Activated CD8-positive, alpha-beta memory T cell treated with anti-CD3 and anti-CD28 coated beads, Interleukin-2, amount 50 U/mL, for 48 hours (primary cell): ENCODE results near the gene FBXO36.
"Not testable (repeated sequence)": the region's sequence is repeated elsewhere in the genome, so short reads cannot be mapped to it uniquely, and the experiment has no call there.

Source experiments
- DNase-seq: peaks from one replicate; pipeline ENCODE4 v3.0.0-alpha.2; 2020

FBXO36 gene, protein sequence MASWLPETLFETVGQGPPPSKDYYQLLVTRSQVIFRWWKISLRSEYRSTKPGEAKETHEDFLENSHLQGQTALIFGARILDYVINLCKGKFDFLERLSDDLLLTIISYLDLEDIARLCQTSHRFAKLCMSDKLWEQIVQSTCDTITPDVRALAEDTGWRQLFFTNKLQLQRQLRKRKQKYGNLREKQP

DNA sequence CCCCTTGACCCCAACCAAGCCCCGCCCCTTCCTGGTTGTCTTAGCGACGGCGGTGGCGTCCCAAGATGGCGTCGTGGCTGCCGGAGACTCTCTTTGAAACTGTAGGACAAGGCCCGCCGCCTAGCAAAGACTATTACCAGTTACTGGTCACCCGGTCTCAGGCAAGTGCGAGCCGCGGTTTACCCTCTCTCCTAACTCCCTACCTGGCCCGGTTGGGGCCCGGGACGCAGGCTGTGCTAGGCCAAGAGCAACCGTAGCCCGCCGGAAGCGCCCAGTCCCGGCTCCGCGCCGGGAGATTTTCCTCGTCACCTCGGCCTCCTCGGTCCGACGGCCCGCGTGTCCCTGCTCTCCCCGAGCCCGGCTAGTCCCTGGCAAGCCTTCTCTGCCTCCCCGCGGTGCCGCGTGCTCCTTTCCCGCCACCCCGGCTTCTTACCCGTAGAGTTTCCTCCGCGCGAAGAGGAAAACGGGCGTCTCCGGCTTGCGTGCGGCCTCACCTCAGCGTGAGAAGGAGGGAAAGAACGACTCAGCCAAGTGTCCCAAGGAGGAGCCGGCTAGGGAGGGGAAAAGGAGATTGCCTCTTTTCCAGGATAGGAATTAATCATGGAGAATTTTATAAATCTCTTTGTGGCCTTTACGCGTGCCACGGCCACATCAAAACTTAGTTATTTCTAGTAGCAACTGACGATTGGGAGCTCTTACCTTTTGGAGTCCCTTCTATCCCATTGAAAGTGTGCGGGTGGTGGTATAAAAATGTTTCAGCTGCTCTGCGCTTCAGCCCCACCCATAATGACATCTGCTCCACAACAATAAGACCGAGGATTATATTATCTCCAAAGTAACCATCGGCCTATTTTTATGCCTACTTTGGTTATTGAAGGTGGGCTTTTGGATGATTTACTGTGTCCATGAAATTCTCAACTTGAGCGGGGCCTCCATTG lies at the start of gene FBXO36:
TSS of gene FBXO36 (plus strand) at position 55 of the 938 bp plus-strand sequence. CDS start at position 66, 11 bp downstream.
- DNase-seq: no peak

DNA sequence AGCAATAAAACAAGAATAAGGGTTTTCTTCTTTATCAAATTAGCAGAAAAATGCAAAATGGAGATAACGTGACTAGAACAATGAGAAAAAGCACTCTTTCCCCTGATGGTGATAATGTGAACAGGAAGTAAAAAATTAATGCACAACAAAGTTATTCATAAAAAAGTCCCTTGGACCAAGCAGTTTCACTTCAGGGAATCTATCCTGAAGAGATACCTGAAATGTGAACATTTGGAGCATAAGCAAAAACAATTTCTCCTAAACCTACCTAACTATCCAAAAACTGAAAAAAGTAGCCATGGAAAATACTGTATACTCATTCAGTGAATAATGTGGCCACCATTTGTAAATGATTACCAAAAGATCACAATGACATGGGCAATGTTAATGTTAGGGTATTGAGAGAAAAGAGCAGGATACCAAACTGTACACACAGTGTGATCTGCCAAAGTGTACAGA lies 49.2 kb upstream of the FBXO36 start:
- no peak for DNase-seq

DNA sequence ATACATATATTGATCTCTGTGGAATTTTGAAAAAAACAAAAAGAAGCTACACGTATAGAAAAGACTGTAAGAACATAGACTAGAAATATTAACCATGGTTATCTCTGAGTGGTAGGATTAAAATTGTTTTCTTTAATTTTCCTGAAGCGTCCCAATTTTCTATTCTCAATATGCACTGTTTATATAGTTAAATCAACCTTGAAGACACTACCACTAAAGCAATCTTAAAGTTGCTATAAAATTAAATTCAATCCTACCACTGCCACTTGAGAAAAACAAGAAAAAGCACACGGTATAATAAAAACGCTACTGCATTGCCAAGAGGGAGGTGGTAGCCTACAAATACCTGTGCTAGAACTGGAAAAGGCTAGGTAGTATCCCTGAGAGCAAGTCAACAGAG lies 47.7 kb upstream of the FBXO36 start:
- DNase-seq: no peak

DNA sequence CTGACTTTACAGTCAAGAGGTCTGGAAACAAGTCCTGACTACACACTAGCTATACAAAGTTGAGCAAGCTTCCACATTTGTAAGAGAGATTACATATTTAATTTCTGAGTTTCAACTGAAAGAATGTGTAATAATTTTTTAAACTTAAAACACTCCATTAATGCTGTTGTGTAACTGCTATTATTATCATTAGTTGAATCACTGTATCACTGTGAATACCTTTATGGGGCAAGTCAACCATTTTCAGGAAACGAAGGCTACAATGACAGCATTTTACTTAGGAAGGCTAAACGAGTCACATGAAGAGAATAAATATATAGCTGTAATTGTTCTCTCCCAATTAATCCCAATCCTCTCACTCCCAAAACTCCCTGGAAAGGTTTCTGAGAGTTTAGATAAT lies 46.8 kb upstream of the FBXO36 start:
- no peak for DNase-seq

DNA sequence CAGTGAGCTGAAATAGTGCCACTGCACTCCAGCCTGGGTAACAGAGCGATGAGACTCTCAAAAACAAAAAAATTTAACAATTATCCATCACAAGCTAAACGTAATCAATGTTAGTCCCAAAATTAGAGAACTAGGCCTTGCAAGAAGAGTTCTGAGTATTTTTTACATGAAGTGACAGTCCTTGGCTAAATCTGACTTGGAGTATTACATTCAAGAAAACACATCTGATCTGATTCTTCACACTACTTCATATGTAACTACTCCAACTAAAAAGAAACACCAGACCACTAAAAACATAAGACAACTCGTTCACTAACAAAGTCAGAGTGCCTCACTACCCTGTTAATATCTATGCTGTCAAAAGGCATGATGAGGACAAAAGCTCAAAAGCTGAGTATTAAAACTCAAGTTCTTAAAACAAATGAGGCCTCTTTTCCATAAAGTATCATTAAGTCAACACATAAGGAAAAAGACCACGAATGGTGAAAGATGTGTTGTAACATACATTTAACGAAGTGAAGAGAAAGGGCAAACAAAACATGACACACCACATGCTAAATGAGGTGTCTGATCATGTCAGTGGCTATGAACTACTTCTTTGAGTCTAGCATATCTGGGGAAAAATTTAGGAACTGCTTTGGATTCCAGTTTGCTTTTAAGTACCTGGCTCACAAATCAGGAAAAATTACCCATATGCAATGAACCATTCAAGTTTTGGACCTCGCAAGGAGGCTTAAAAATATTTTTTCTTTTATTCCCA lies 42.9 kb upstream of the FBXO36 start:
- DNase-seq: no peak

DNA sequence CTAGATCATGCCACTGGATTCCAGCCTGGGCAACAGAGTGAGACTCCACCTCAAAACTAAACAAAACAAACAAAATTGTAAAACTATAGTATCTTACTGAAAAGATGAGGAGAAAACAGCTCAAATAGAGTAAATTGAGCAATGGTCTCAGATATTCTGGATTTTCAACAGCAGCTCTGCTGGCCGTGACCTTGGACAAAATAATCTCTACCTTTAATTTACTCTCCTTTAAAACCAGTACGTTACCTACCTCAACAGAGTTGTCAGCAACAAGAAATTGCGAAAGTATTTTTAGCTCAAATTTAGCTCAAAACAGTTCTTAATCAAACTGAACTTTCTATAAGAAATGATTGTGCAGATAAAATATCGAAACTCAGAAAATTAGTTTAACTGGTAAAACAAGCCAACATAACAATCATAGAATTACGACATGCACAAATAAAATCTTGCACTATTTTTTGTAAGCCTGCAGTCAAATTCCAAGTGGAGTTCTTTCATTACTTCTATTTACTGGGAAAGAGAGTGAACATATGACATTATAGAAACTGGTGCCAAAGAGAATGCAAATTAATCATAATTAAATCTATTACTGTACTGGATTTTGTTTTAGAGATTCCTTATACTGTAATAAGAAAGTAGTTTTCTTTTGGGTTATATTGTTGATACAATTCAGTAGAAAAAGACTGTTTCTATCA lies 41.3 kb upstream of the FBXO36 start:
- no peak for DNase-seq

DNA sequence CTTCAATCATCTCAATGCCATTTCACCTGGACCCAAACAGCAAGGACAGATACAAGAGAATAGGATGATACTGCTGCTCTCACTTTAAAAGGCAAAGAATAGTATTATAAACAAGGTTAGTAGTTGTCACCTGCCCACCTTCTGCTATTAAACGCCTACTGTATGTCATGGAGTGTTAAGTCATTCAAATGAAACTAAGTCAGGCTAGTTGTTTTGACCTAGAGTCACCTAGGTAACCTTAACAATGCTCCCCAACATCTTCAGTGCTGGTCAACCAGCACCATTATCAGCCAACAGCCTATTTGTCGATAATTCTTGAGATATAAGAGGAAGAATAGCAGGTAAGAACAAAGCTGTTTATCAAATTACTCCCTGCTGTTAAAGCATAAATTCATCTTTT lies 39.7 kb upstream of the FBXO36 start:
- no peak for DNase-seq

DNA sequence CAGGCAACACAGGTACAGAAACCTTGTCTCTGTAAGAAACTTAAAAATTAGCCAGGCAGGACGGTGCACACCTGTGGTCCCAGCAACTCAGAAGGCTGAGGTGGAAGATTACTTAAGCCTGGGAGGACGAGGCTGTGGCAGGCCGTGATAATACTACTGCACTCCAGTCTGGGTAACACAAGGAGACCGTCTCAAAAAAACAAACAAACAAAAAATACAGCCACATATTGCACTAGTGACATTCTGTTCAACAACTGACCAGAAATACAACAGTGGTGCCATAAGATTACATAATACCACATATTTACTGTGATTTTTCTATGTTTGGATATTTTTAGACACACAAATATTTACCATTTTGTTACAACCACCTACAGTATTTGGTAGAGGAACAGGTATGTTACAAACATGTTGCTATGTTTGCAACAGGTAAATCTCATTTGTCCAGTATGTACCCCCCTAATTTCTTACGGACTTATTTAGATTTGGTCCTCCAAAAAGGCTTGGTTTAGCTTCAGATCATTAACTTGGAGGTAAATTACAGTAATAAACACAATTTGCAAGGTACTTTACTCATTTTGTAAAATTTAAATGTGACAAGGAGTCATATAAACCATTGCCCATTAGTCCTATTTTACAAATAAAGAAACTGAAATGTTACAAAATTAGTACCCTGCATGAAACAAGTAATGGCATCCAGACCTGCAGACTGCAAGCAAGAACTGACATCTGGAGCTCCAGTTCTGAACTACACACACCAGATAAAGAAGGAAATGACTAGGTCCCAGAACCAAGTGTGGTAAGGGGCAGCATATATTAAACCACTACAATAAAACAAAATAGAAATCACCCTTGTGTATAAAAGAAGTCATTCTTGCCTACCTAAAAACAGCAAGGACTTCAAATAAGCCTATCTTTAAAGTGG lies 37.3 kb upstream of the FBXO36 start:
- no peak for DNase-seq

DNA sequence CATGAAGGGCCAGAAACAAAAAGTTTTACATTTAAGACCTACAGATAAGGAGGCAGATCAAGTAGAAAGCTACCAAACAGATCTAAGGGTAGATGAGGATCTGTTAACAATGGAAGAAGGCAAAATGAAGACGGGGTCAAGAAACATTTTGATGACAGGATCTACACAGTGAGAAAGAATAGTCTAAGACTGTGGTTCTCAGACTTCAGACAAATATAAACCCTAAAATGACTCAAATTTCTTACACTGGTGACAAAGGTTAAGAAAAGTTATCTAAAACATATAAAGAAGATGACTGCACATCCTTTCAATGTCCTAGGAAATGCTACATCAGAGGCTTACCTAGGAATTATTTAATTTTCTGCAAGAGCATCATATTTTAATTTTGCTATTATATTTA lies 34.9 kb upstream of the FBXO36 start:
- no peak for DNase-seq

DNA sequence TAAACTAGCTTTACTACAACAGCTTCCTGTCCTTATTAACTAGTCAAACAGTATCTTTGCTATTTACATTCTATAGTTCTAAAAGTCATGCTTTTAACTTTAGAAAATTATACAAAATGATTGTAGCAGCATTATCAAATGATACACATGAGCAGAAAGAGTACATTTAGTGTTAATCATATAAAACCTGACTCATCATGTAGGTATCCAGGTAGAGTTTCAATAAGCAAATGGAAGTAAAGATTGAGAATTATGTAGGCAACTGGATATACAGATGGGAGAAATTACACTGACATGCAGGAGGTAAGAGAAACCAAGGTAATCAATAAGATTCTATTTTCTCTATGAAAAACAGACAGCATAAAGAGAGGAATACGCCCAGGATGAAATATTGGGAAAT lies 34.3 kb upstream of the FBXO36 start:
- no peak for DNase-seq

DNA sequence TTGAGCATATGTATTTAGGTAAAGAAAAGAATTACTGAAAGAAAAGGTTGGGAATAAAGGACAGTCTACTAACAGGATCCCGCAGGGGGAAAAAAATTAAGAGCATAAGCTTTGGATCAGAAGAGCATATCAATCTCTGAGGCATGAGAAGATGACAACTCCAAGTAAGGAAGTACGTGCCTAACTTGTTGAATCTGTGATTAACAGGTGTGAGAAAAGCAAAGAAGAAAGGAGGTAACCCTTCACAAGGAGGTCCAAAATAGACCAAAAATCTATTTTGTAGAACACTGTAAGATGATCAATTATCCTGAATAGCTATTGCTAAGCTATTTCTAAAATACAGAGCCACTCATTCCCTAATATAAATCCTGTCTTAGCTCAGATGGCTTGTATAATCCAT lies 33.3 kb upstream of the FBXO36 start:
- no peak for DNase-seq

DNA sequence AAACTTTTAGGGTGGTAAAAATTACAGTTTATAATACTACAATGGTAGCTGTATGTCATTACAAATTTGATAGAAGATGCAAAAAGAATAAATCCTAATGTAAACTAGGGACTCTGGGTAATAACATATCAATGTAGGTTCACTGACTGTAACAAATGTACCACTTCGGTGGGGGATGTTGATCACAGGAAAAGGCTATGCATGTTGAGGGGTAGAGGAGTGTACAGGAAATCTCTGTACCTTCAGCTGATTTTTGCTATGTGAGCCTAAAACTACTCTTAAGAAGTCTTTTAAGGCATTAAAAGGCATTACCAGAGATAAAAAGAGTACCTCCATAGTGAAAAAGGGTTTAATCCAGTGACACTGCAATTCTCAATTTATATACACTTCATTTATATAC lies 25.4 kb upstream of the FBXO36 start:
- no peak for DNase-seq

DNA sequence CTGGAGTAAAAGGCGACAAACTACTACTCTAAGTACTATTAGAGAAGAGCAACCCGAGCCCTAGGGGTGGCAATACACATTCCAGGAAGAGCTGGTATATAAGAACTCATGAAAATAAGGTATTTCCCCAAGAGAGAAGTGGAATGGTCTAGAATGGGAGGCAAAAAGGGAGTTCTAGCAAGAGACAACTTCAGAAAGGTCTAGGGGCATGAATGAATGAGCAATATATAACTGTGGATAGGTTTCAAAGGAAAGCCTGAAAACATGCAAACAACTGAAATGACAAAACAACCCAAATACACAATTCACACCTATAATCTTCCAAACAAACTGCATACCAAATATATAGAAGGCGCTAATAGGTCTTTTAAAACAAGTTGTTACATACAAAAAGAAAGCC lies 22.7 kb upstream of the FBXO36 start:
- DNase-seq: no peak

DNA sequence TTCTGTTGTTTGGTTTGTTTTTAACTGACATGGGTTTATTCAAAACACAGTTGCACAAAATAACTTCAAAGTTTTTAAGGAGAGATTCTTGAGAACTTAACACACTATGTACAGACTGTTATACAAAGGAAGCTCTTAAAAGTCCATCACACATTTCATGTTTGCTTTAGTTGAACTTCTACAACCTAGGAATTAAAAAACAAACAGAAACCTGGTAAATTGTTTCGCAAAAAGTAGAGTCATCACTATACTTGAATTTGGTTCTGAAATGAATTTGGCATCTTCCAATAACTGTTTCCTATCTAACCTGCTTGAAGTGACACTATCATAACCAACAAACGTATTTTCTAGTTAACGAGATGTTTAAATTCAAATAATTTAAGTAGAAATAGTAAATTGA lies 22.3 kb upstream of the FBXO36 start:
- no peak for DNase-seq

DNA sequence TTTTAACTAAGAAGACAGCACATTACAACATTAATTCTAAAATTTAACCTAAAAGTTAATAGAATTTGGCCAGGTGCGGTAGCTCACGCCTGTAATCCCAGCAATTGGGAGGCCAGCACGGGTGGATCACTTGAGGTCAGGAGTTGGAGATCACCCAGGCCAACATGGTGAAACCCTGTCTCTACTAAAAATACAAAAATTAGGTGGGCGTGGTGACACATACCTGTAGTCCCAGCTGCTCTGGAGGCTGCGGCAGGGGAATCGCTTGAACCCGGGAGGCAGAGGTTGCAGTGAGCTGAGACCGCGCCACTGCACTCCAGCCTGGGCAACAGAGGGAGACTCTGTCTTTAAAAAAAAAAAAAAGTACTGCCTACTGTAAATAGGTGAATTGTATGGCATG lies 21.8 kb upstream of the FBXO36 start:
- not testable (repeated sequence) for DNase-seq

DNA sequence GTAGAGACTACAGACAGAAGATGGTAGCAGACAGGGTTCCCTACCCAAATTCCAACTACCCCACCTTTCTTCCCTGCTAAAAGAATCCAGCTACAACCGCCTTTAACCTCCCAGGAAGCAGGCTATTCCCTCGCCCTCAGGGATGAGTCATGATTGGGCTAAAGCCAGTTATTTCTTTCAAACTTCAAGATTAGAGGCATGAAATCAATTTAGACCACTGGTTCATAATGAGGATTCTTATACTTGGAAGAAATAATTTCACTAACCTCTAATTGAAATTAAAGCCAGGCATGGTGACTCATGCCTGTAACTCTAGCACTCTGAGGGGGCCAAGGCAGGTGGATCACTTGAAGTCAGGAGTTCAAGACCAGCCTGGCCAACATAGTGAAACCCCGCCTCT lies 20.5 kb upstream of the FBXO36 start:
- no peak for DNase-seq

DNA sequence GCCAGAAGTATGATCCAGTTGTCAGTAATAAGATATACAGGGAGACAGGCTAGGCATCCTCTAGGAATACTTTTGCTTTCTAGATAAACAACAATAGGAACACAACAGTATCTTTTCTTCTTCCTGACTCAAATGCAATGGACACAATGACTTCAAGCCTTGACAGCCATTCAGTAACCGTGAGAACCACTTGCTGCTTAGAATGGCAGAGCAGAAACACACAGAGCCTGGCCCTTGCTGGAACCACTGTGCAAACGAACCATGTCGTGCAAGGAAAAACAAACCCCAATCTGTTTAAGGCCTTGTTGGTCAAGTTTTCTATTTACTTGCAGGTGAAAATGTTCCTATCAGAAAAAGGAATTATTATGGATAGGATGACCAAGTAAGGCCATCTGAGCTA lies 19.3 kb upstream of the FBXO36 start:
- DNase-seq: no peak

DNA sequence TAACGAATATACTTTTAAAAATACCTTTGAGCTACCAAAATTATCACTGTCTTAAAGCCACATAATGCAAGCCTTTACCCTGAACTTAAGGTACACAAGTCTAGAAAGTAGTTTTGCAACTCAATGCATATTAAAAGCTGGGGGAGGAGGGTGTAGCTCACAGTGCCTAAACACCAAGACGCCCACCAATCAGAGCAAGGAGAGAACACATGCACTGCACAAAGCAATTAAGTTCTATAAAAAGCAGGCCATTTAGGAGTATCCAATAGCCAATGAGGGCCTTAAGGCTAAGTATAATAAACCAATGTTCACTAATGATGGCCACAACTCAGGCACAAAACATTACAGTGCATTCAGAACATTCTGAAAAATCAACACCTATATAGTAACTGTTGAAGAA lies 16.7 kb upstream of the FBXO36 start:
- DNase-seq: no peak

DNA sequence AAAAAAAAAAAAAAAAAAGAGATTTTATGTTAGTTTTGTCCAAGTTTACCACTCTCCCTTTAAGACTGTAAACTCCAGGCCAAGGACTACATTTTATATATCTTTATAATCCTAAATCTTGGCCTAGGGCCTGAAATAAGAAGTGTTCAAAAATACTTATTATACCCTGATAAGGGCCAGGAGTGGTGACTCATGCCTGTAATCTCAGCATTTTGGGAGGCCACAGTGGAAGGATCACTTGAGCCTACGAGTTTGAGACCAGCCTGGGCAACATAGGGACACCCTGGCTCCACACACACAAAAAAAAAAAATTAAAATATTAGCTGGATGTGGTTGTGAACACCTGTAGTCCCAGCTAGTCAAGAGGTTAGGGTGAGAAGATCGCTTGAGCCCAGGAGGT lies 13.2 kb upstream of the FBXO36 start:
- DNase-seq: no peak

DNA sequence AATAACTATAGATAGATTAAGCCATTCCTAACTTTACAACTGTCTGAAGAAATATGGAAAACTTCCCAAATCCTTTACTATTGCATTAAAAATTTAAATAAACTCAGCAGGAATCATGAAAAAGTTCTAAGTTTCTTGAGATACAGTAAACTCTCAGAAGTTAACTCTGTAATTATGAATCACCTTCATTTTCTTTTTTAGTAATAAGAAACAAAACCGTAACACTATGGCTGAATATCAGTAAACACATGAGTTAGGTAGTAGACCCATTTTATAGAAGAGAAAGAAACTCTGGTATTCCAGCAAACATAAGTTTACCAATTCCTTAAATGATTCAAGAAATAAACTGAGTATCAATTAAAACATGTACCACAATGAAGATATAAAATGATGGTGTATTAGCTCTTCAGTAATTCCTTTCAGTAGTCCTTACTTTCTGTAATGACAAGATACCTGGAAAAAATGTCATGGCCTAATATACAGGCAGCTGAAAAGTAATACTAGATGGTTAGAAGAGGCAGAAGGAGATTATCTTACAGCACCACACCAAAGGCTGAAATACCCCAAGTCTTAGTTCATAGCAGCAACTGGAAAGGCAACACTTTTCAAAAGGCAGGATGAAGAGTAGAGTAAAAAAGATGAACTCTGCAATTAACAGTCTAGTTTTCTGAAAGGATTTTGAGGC lies 12.0 kb upstream of the FBXO36 start:
- DNase-seq: no peak

DNA sequence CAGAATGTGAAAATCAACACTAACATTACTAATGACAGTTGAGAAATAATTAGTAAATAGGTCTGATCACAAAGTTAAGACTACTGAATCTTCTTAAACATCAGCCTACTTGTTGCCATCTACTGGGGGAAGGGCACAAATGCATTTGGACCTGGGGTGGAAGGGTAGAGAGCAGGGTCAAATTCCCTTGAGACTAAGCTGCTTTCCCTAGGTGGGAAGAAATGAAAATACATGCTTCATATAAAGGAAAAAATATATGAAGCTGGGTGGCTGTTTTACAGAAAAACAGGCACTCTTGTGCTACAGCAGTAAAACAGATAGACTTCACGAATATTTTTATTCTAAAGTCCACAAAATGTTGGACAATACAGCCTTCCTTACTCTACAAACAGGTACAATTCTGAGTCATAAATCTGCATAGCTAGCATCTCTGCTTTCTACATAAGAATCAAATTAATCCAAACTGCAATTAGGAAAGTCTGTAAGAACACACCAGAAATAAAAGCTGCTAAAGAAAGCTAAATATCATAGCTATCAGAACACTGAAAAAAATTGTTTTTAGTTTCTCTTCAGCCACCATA lies 11.4 kb upstream of the FBXO36 start:
- no peak for DNase-seq
